ENCODE data around the gene CEP112. TPM values are rescaled to one million over a fixed set of nuclear protein-coding genes. Genes with fewer than 3 reads are reported as not detected.

The CEP112 gene
- total and polyA plus RNA-seq, 2 of the 4 experiments (the other 2 are of a cell fraction): 2.5 to 5.6 TPM

DNA sequence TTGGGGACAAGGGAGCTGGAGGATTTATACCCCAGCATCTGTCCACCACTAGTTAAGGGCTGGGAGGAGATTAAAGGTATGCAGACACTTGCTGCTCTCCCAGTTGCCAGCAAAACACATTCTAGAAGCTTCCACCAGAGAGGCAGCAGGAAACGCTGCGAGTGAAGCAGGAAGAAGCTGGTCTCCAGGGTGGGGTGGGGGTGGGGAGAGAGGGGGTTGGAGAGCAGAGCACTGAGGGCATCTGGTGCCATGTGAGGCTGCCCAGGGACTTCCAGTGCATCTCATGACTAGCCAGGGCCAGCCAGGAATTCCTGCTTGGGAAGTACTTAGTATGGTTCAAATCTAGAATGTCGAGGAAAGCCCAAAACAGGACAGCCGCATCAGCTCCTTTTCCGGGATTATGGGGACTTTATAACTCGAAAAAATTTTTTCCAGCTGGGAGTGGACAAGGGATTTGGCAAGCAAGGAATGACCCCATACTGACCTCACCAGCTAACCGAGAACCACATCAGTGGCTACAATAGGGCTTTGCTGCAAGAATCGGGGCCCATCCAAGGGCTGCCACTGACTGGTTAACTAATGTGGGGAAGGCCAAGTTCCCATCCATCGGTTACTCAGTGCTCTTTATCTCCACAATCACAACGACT, 604.3 kb downstream of the CEP112 start:
- DNase-seq: no peak
- no peak overlapping the region for H3K27ac ChIP-seq (ENCODE audit: insufficient read depth, low read length)
- dilution Hi-C loops (cut with HindIII; ENCODE audit: low sequenced_read_pairs, unreplicated experiment) (no loop called here), in situ Hi-C loops (cut with MboI; ENCODE audit: low sequenced_read_pairs) (no loop called here), intact Hi-C loops (cut with micrococcal nuclease) (no loop called here)
- no peak overlapping the region for H2AFZ ChIP-seq (replicated peaks; ENCODE audit: low read length, poor library complexity)
- ATAC-seq (ENCODE audit: low read depth): no peak
- no peak overlapping the region for H3K4me2 ChIP-seq (ENCODE audit: low read depth, low read length)
- no peak overlapping the region for H3K14ac ChIP-seq (replicated peaks; ENCODE audit: low read depth, low read length)
- H3K36me3 ChIP-seq (ENCODE audit: control insufficient read depth, insufficient read depth, low read length): no peaks in the 10 kb centered on the region
- H3K4ac ChIP-seq (ENCODE audit: low read depth, low read length): no peak overlapping the region
- H3K56ac ChIP-seq (ENCODE audit: extremely low read depth, insufficient read depth, low read length): no peak overlapping the region
- H3K9me1 ChIP-seq (ENCODE audit: insufficient read depth, low read length): no peaks in the 10 kb centered on the region
- no peak overlapping the region for H2BK5ac ChIP-seq (ENCODE audit: low read depth, low read length, poor library complexity, severe bottlenecking)
- H4K5ac ChIP-seq (ENCODE audit: low read depth, low read length): no peak overlapping the region
- no peak overlapping the region for H3K23ac ChIP-seq (ENCODE audit: low read depth, low read length)
- ChIA-PET CTCF (interaction anchor here (1.4 kb wide), 1 partner anchor 22 kb away, joined by 3 read pairs; no protein-coding TSS in a partner anchor), POLR2A (ENCODE audit: unreplicated experiment) (no interaction called here)
- H4K8ac ChIP-seq (ENCODE audit: low read depth in 2 of 2, low read length in 2 of 2): no peak overlapping the region
- H3K9me3 ChIP-seq (ENCODE audit: control insufficient read depth, insufficient read depth, low read length): no peaks in the 10 kb centered on the region
- no peaks in the 10 kb centered on the region for H4K20me1 ChIP-seq (ENCODE audit: insufficient read depth, low read length)
- H2AK9ac ChIP-seq (replicated peaks; ENCODE audit: low read depth, low read length, poor library complexity): no peak overlapping the region
- BruUV-seq (replicated peaks): no TSS peak
- H3K4me1 ChIP-seq (ENCODE audit: control insufficient read depth, insufficient read depth, low read length): no peaks in the 10 kb centered on the region
- H4K91ac ChIP-seq (ENCODE audit: insufficient read depth, low read depth, low read length): no peak overlapping the region
- H3K27me3 ChIP-seq (ENCODE audit: control insufficient read depth, insufficient read depth, low read length): no peaks in the 10 kb centered on the region; the same call in 1 of the 2 replicates
- H2BK15ac ChIP-seq (ENCODE audit: low read depth, low read length): no peak overlapping the region
- no peak overlapping the region for H3K4me3 ChIP-seq (ENCODE audit: insufficient read depth, low read depth, low read length)
- H2BK20ac ChIP-seq (ENCODE audit: low read depth, low read length): no peak overlapping the region
- no peaks in the 10 kb centered on the region for H3K79me1 ChIP-seq (ENCODE audit: low read depth in 1 of 2, low read length in 2 of 2)
- no peak for TF ChIP-seq CTCF (conservative IDR thresholded peaks at IDR 0.05; ENCODE audit: low read depth, low read length)
- no peak for TF ChIP-seq MAFK (IDR thresholded peaks at IDR 0.05; ENCODE audit: low read depth, low read length)
- no peak for TF ChIP-seq MXI1 (IDR thresholded peaks at IDR 0.05; ENCODE audit: borderline replicate concordance, low read depth, low read length)
- no peak for TF ChIP-seq CEBPB (IDR thresholded peaks at IDR 0.05; ENCODE audit: low read depth, low read length)
- no peak for TF ChIP-seq FOS (IDR thresholded peaks at IDR 0.05; ENCODE audit: low read depth, low read length)
- H2BK120ac ChIP-seq (ENCODE audit: low read depth, low read length): no peak overlapping the region
- WGBS, 2 experiments (ENCODE audit: extremely low coverage in 2 of 2, insufficient read length in 1 of 2): no CpG with 5 or more reads among the region's 10 CpGs
- no peak overlapping the region for H3K18ac ChIP-seq (ENCODE audit: low read depth, low read length)
- H2AK5ac ChIP-seq (ENCODE audit: low read depth, low read length): no peak overlapping the region
- no peak overlapping the region for H3K9ac ChIP-seq (ENCODE audit: low read depth, low read length)

Measured in IMR-90 (cell line).